Neural cell (in vitro differentiated cells): Measurements from ENCODE around the gene TKFC. TPM values are rescaled to one million over a fixed set of nuclear protein-coding genes. Genes with fewer than 3 reads are reported as not detected.

ENCODE experiments used
- H2AFZ ChIP-seq: fragments of 200-600, 300-800 bp; sonication (generic), shearing (Covaris generic); 2 replicates; pipeline ENCODE4 v1.6.0; 2014; ENCODE audit warnings: low read depth, mild to moderate bottlenecking, antibody characterized with exemption, low read length, moderate library complexity
- H3F3A ChIP-seq: fragments of 200-600 bp; shearing (Covaris generic); 2 replicates; pipeline ENCODE4 v1.6.1; 2016; ENCODE audit warnings: mild to moderate bottlenecking, moderate library complexity, mixed read lengths, antibody characterized with exemption, low read length; ENCODE audit not compliant: insufficient read depth, poor library complexity, severe bottlenecking
- H3K27ac ChIP-seq: fragments of 200-600, 300-800 bp; sonication (generic), shearing (Covaris generic); 2 replicates; pipeline ENCODE4 v1.5.1; 2014; ENCODE audit warnings: mild to moderate bottlenecking, low read length, moderate library complexity
- H3K27me3 ChIP-seq: fragments of 300-800, 200-600 bp; sonication (generic), shearing (Covaris generic); 2 replicates; pipeline ENCODE4 v1.6.0; 2014; ENCODE audit warnings: mild to moderate bottlenecking, low read depth, low read length, moderate library complexity; ENCODE audit not compliant: insufficient read depth
- H3K36me3 ChIP-seq: fragments of 300-800, 200-600 bp; sonication (generic), shearing (Covaris generic); 2 replicates; pipeline ENCODE4 v1.5.1; 2014; ENCODE audit warnings: mild to moderate bottlenecking, antibody characterized with exemption, low read length, moderate library complexity; ENCODE audit not compliant: insufficient read depth
- H3K4me2 ChIP-seq: fragments of 300-800, 200-600 bp; sonication (generic), shearing (Covaris generic); 2 replicates; pipeline ENCODE4 v1.6.0; 2014; ENCODE audit warnings: mild to moderate bottlenecking, low read length
- H3K4me3 ChIP-seq: fragments of 300-800, 200-600 bp; sonication (generic), shearing (Covaris generic); 2 replicates; pipeline ENCODE4 v1.5.1; 2014; ENCODE audit warnings: mild to moderate bottlenecking, low read length, moderate library complexity
- H3K79me2 ChIP-seq: fragments of 200-600 bp; shearing (Covaris generic); replicated peaks from 2 replicates; pipeline ENCODE4 v1.6.0; 2014; ENCODE audit warnings: mild to moderate bottlenecking, low read length, moderate library complexity; ENCODE audit not compliant: insufficient read depth
- H3K9ac ChIP-seq: fragments of 300-800, 200-600 bp; sonication (generic), shearing (Covaris generic); 2 replicates; pipeline ENCODE4 v1.6.1; 2016; ENCODE audit warnings: mild to moderate bottlenecking, low read length, mixed read lengths
- H3K9me2 ChIP-seq: fragments of 200-600 bp; shearing (Covaris generic); 2 replicates; pipeline ENCODE4 v1.6.1; 2016; ENCODE audit warnings: mild to moderate bottlenecking, low read length, mixed read lengths; ENCODE audit not compliant: insufficient read depth
- H3K9me3 ChIP-seq: fragments of 200-600, 300-800 bp; sonication (generic), shearing (Covaris generic); 2 replicates; pipeline ENCODE4 v1.6.1; 2016; ENCODE audit warnings: mild to moderate bottlenecking, mixed run types, low read length, moderate library complexity, mixed read lengths
- H4K20me1 ChIP-seq: fragments of 200-600 bp; shearing (Covaris generic); 2 replicates; pipeline ENCODE4 v1.6.1; 2016; ENCODE audit warnings: mild to moderate bottlenecking, mixed run types; ENCODE audit not compliant: insufficient read depth
- EP300 ChIP-seq: fragments of 450-650 bp; conservative IDR thresholded peaks from 2 replicates; pipeline ENCODE4 v1.6.1; 2014; ENCODE audit warnings: antibody characterized with exemption, mild to moderate bottlenecking, moderate library complexity; ENCODE audit not compliant: poor library complexity, severe bottlenecking
- EZH2 ChIP-seq: fragments of 200-600, 300-800 bp; shearing (Covaris generic), sonication (generic); IDR thresholded peaks from 2 replicates; pipeline ENCODE4 v1.6.1; 2014; ENCODE audit warnings: antibody characterized with exemption, low read length, borderline replicate concordance, mild to moderate bottlenecking; ENCODE audit not compliant: insufficient read depth, poor library complexity, severe bottlenecking
- MXI1 ChIP-seq: fragments of 450-650 bp; conservative IDR thresholded peaks from 2 replicates; pipeline ENCODE4 v1.6.1; 2014; ENCODE audit warnings: antibody characterized with exemption, mild to moderate bottlenecking; ENCODE audit not compliant: poor library complexity, severe bottlenecking
- POLR2AphosphoS5 ChIP-seq: IDR thresholded peaks from 2 replicates; pipeline ENCODE4 v1.6.1; 2012
- RAD21 ChIP-seq: fragments of 450-650 bp; conservative IDR thresholded peaks from 2 replicates; pipeline ENCODE4 v1.6.1; 2014; ENCODE audit warnings: antibody characterized with exemption, mild to moderate bottlenecking, moderate library complexity
- REST ChIP-seq: IDR thresholded peaks from 2 replicates; pipeline ENCODE4 v1.6.1; 2012; ENCODE audit warnings: borderline replicate concordance
- TAF1 ChIP-seq: IDR thresholded peaks from 2 replicates; pipeline ENCODE4 v1.6.1; 2012; ENCODE audit warnings: low read depth
- polyA plus RNA-seq: library from polyadenylated mRNA; depleted of rRNA; stranded (reverse); fragments of >200 nt; gene quantifications from 2 replicates; pipeline ENCODE4 v1.2.3, GENCODE V29; 2014
- TF ChIP-seq, protein P1 (sequence below): fragments of 450-650 bp; IDR thresholded peaks from 2 replicates; pipeline ENCODE4 v1.5.1; 2014; ENCODE audit warnings: antibody characterized with exemption, mild to moderate bottlenecking, moderate library complexity; ENCODE audit not compliant: poor library complexity, severe bottlenecking

TKFC gene
- polyA plus RNA-seq, 1 donor from 2014 or later: 46.0 TPM

- no peaks in the 10 kb centered on the region for H3K27me3 ChIP-seq
- TF ChIP-seq MXI1 (no peak), EZH2 (no peak), TAF1 (no peak), POLR2AphosphoS5 (no peak)
- TF ChIP-seq, protein P1, sequence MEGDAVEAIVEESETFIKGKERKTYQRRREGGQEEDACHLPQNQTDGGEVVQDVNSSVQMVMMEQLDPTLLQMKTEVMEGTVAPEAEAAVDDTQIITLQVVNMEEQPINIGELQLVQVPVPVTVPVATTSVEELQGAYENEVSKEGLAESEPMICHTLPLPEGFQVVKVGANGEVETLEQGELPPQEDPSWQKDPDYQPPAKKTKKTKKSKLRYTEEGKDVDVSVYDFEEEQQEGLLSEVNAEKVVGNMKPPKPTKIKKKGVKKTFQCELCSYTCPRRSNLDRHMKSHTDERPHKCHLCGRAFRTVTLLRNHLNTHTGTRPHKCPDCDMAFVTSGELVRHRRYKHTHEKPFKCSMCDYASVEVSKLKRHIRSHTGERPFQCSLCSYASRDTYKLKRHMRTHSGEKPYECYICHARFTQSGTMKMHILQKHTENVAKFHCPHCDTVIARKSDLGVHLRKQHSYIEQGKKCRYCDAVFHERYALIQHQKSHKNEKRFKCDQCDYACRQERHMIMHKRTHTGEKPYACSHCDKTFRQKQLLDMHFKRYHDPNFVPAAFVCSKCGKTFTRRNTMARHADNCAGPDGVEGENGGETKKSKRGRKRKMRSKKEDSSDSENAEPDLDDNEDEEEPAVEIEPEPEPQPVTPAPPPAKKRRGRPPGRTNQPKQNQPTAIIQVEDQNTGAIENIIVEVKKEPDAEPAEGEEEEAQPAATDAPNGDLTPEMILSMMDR: no peak
- H3K9me3 ChIP-seq: no peaks in the 10 kb centered on the region
- no peaks in the 10 kb centered on the region for H4K20me1 ChIP-seq
- H3K27ac ChIP-seq: no peak overlapping the region
- no peak overlapping the region for H3K9ac ChIP-seq
- no peaks in the 10 kb centered on the region for H3K9me2 ChIP-seq
- no peaks in the 10 kb centered on the region for H3K36me3 ChIP-seq
- no peak overlapping the region for H3K4me3 ChIP-seq
- H3K4me2 ChIP-seq: no peak overlapping the region
- no peaks in the 10 kb centered on the region for H3K79me2 ChIP-seq
- no peak overlapping the region for H2AFZ ChIP-seq
- no peaks in the 10 kb centered on the region for H3F3A ChIP-seq
Measured at GRCh38 chr11:61375761-61376108, 42.7 kb downstream of the TKFC start.

- Histone ChIP-seq H3F3A (no peaks in the 10 kb centered on the region), H3K36me3 (no peaks in the 10 kb centered on the region), H3K27me3 (no peaks in the 10 kb centered on the region), H3K9me2 (no peaks in the 10 kb centered on the region), H3K9ac (no peak overlapping the region), H2AFZ (no peak overlapping the region), H3K79me2 (no peaks in the 10 kb centered on the region), H3K9me3 (no peaks in the 10 kb centered on the region), H3K4me2 (no peak overlapping the region), H3K27ac (no peak overlapping the region), H3K4me3 (no peak overlapping the region), H4K20me1 (no peaks in the 10 kb centered on the region)
- TF ChIP-seq EP300 (no peak), REST (no peak), TAF1 (no peak), POLR2AphosphoS5 (no peak), RAD21 (no peak)
Measured at GRCh38 chr11:61377461-61378160, 44.6 kb downstream of the TKFC start.

DNA sequence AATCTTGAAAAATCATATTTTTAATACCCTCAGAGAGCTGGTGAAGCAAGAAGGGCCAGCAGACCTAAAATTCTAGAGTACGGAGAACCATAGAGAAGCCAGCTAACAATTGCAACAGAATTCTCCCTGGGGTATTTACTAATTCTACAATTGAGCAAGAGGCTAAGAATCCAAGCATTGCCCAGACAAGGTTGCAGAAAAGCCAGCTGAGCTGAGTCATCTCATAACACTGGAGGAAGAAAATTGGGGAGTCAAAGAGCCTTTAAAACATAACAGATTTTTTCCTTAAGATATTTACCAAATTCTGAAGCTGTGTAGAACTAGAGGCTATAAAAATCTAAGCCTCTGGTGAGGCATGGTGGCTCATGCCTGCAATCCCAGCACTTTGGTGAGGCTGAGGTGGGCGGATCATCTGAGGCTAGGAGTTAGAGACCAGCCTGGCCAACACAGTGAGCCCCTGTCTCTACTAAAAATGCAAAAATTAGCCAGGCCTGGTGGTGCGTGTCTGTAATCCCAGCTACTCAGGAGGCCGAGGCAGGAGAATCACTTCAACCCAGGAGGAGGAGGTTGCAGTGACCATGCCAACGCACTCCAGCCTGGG, 45.8 kb downstream of the TKFC start:
- no peak overlapping the region for H2AFZ ChIP-seq
- H3K36me3 ChIP-seq: no peaks in the 10 kb centered on the region
- no peaks in the 10 kb centered on the region for H4K20me1 ChIP-seq
- H3F3A ChIP-seq: no peaks in the 10 kb centered on the region
- H3K9ac ChIP-seq: no peak overlapping the region
- no peak overlapping the region for H3K27ac ChIP-seq
- no peak for TF ChIP-seq POLR2AphosphoS5
- TF ChIP-seq RAD21: no peak
- no peak for TF ChIP-seq TAF1
- H3K4me3 ChIP-seq: no peak overlapping the region
- no peaks in the 10 kb centered on the region for H3K27me3 ChIP-seq
- H3K4me2 ChIP-seq: no peak overlapping the region
- H3K79me2 ChIP-seq: no peaks in the 10 kb centered on the region
- H3K9me3 ChIP-seq: no peaks in the 10 kb centered on the region
- H3K9me2 ChIP-seq: no peaks in the 10 kb centered on the region
